B cell (primary cell): ENCODE results near the gene MDFI. TPM values are rescaled to one million over a fixed set of nuclear protein-coding genes. Genes with fewer than 3 reads are reported as not detected.
A peak's percentile ranks its signal among the peaks of the same experiment; 100 is the strongest.

ENCODE experiments used
- ATAC-seq: fragments of 200-7000 bp; cut with Tn5 transposase; one replicate; pipeline ENCODE4 v1.10.0; 2021; ENCODE audit warnings: low read depth, mild to moderate bottlenecking, moderate number of reproducible peaks, moderate library complexity
- CTCF ChIA-PET: fragments of 350-600 bp; sonication (Branson Sonifier 250); formaldehyde crosslinking; loops from one replicate; lab custom pipeline; 2021; ENCODE audit warnings: antibody characterized with exemption, inconsistent platforms; lab: Charles Lee
- POLR2A ChIA-PET: fragments of 350-600 bp; sonication (Branson Sonifier 250); formaldehyde crosslinking; loops from one replicate; lab custom pipeline; 2021; ENCODE audit warnings: antibody characterized with exemption; lab: Charles Lee
- DNase-seq: peaks from one replicate; pipeline ENCODE4 v3.0.0; 2013
- H2AFZ ChIP-seq: 2 replicates; pipeline ENCODE4 v1.6.1; 2012; ENCODE audit warnings: mild to moderate bottlenecking, low read depth, low read length; ENCODE audit not compliant: insufficient read depth, poor library complexity, severe bottlenecking
- H3K27ac ChIP-seq, 2 donors: 1 replicate in 1 of 2; 2 replicates in 1 of 2; pipeline ENCODE4 v1.5.1; 2012 to 2013; ENCODE audit warnings: low read length in 2 of 2, mild to moderate bottlenecking in 2 of 2, moderate library complexity in 1 of 2
- H3K27me3 ChIP-seq, 4 experiments: fragments of 200-600 bp in 1 of 4; sonication (generic) in 1 of 4; replicated peaks in 1 of 4; 1 replicate in 2 of 4; 2 replicates in 2 of 4; pipeline versions ENCODE4 v1.6.1 to v1.7.0; 2013 to 2016; ENCODE audit warnings: low read length in 3 of 4, mild to moderate bottlenecking in 2 of 4, mixed read lengths in 1 of 4, moderate library complexity in 1 of 4; ENCODE audit not compliant: insufficient read depth in 4 of 4, control insufficient read depth in 3 of 4; ENCODE audit errors: control extremely low read depth in 1 of 4
- H3K36me3 ChIP-seq, 2 experiments: replicated peaks in 1 of 2; 1 replicate in 1 of 2; 2 replicates in 1 of 2; pipeline versions ENCODE4 v1.6.1 to v1.7.1; 2013; ENCODE audit warnings: low read length in 1 of 2; ENCODE audit not compliant: insufficient read depth in 2 of 2, control insufficient read depth in 1 of 2; ENCODE audit errors: control extremely low read depth in 1 of 2, extremely low read depth in 1 of 2
- H3K4me1 ChIP-seq, 2 donors: fragments of 200-600 bp in 1 of 2; sonication (generic) in 1 of 2; 1 replicate in 1 of 2; 2 replicates in 1 of 2; pipeline versions ENCODE4 v1.5.1 to v1.6.1; 2013 to 2017; ENCODE audit warnings: low read length in 2 of 2; ENCODE audit not compliant: control insufficient read depth in 2 of 2, insufficient read depth in 2 of 2
- H3K4me2 ChIP-seq: replicated peaks from 2 replicates; pipeline ENCODE3; 2012; ENCODE audit warnings: mild to moderate bottlenecking, low read depth, low read length; ENCODE audit not compliant: poor library complexity, severe bottlenecking
- H3K4me3 ChIP-seq, 5 experiments: fragments of 200-600 bp in 1 of 5; sonication (generic) in 1 of 5; 1 replicate in 3 of 5; 2 replicates in 2 of 5; pipeline versions ENCODE4 v1.5.1 to v1.7.0; 2011 to 2016; ENCODE audit warnings: low read length in 4 of 5, mild to moderate bottlenecking in 4 of 5, low read depth in 2 of 5, control low read depth in 1 of 5, moderate library complexity in 1 of 5; ENCODE audit not compliant: insufficient read depth in 1 of 5; ENCODE audit errors: control extremely low read depth in 1 of 5, extremely low read depth in 1 of 5
- H3K79me2 ChIP-seq: fragments of 200-600 bp; sonication (generic); one replicate; pipeline ENCODE4 v1.6.0; 2016; ENCODE audit warnings: low read length; ENCODE audit not compliant: control insufficient read depth, insufficient read depth
- H3K9ac ChIP-seq: fragments of 200-600 bp; sonication (generic); 2 replicates; pipeline ENCODE4 v1.6.1; 2017; ENCODE audit warnings: mild to moderate bottlenecking, low read length, moderate library complexity
- H3K9me3 ChIP-seq, 3 donors: one replicate each; pipeline versions ENCODE4 v1.6.1 to v1.7.1; 2013; ENCODE audit warnings: low read length in 2 of 3; ENCODE audit not compliant: control insufficient read depth in 2 of 3, insufficient read depth in 1 of 3; ENCODE audit errors: control extremely low read depth in 1 of 3
- H4K20me1 ChIP-seq: 2 replicates; pipeline ENCODE4 v1.6.0; 2012; ENCODE audit warnings: mild to moderate bottlenecking, low read length; ENCODE audit not compliant: insufficient read depth, control insufficient read depth, poor library complexity, severe bottlenecking
- H3K27ac Mint-ChIP-seq: one replicate; pipeline ENCODE4 v1.8.0; 2021; ENCODE audit warnings: mixed read lengths
- H3K27me3 Mint-ChIP-seq: one replicate; pipeline ENCODE4 v1.8.0; 2021; ENCODE audit warnings: mixed read lengths
- H3K4me1 Mint-ChIP-seq: one replicate; pipeline ENCODE4 v1.8.0; 2021; ENCODE audit warnings: mixed read lengths
- H3K4me3 Mint-ChIP-seq: one replicate; pipeline ENCODE4 v1.8.0; 2021; ENCODE audit warnings: mixed read lengths
- H3K9me3 Mint-ChIP-seq: one replicate; pipeline ENCODE4 v1.8.0; 2022; ENCODE audit warnings: mixed read lengths; ENCODE audit not compliant: insufficient read depth
- CTCF ChIP-seq: fragments of 200-600 bp; IDR thresholded peaks from one replicate; pipeline ENCODE4 v1.8.0; 2022; ENCODE audit warnings: antibody characterized with exemption, mild to moderate bottlenecking
- EZH2 ChIP-seq: IDR thresholded peaks from 2 replicates; pipeline ENCODE4 v1.6.1; 2012; ENCODE audit warnings: borderline replicate concordance, low read depth, mild to moderate bottlenecking, moderate library complexity, low read length; ENCODE audit not compliant: insufficient read depth, poor library complexity, severe bottlenecking
- WGBS: methylation state at CpG from one replicate; pipeline ENCODE4 v1.1.5; 2013; ENCODE audit warnings: missing lambda C conversion rate; ENCODE audit not compliant: insufficient coverage; 5-methylcytosine and 5-hydroxymethylcytosine counted together
- intact Hi-C: fragments of 100-400 bp; cut with micrococcal nuclease; formaldehyde crosslinking; loops from one replicate; pipeline ENCODE4 v1.10.0; 2022
- polyA plus RNA-seq: library from polyadenylated mRNA; depleted of rRNA; stranded (reverse); fragments of >200 nt; gene quantifications from 2 replicates; pipeline ENCODE4 v1.2.3, GENCODE V29; 2012
- total RNA-seq, 2 donors: library from RNA; stranded (reverse); fragments of 120-200 nt in 1 of 2; gene quantifications; 1 replicate in 1 of 2; 2 replicates in 1 of 2; pipeline versions ENCODE4 v1.2.3 to v1.2.4, GENCODE V29; 2013 to 2022

Gene MDFI
- total and polyA plus RNA-seq, 2 donors (not counting 1 experiment from before 2014, with no cell fraction given), result not detected

GRCh38 chr6:41694815-41695526 lies 56.7 kb downstream of the MDFI start:
- peak overlapping the region; percentile 11 for H3K9ac ChIP-seq
- H3K9me3 ChIP-seq, result no peaks in the 10 kb centered on the region
- TF ChIP-seq EZH2 (no peak), CTCF (no peak)
- no peak overlapping the region for H2AFZ ChIP-seq
- ChIA-PET POLR2A (interaction anchor here (0.6 to 2.3 kb wide), 2 partner anchors 40 to 535 kb away, joined by 5 read pairs; no protein-coding TSS in a partner anchor), CTCF (interaction anchor here (0.7 to 6.3 kb wide), 7 partner anchors 10 to 270 kb away, joined by 3 to 51 read pairs (median 4); no protein-coding TSS in a partner anchor)
- peaks cover 93% of the 10 kb centered on the region for H4K20me1 ChIP-seq
- peaks cover 32 to 55% of the 10 kb centered on the region in 2 donors for H3K4me1 ChIP-seq
- intact Hi-C loops, result loop anchor here (5.0 kb wide), 1 partner anchor 37 kb away; no protein-coding TSS in a partner anchor
- WGBS, result 88% methylated on average over 2 of the region's 6 CpGs
- DNase-seq (no peak), ATAC-seq (no peak)
- H3K4me2 ChIP-seq, result peak overlapping the region; percentile 35
- H3K4me3 Mint-ChIP-seq, result no peak overlapping the region
- H3K9me3 Mint-ChIP-seq, result no peaks in the 10 kb centered on the region
- H3K27ac Mint-ChIP-seq, result peak overlapping the region; percentile 89
- peak overlapping the region in 1 of 2 donors; percentile 75 for H3K27ac ChIP-seq
- peaks cover 0 to 64% of the 10 kb centered on the region in 2 experiments for H3K36me3 ChIP-seq
- H3K4me1 Mint-ChIP-seq, result peaks cover 60% of the 10 kb centered on the region
- H3K79me2 ChIP-seq, result peaks cover 92% of the 10 kb centered on the region
- H3K27me3 ChIP-seq, result no peaks in the 10 kb centered on the region
- H3K27me3 Mint-ChIP-seq, result no peaks in the 10 kb centered on the region
- no peak overlapping the region for H3K4me3 ChIP-seq

GRCh38 chr6:41695825-41696224 lies 57.6 kb downstream of the MDFI start:
- intact Hi-C loops, result loop anchor here (5.0 kb wide), 1 partner anchor 36 kb away; no protein-coding TSS in a partner anchor

More at GRCh38 chr6:41695825-41696224, 57.6 kb downstream of the MDFI start:
- Histone ChIP-seq H4K20me1 (peaks cover 95% of the 10 kb centered on the region), H3K36me3 (peaks cover 0 to 59% of the 10 kb centered on the region in 2 experiments), H3K27me3 (no peaks in the 10 kb centered on the region), H3K4me1 (peaks cover 37 to 61% of the 10 kb centered on the region in 2 donors), H3K27ac (peak overlapping the region in 1 of 2 donors; percentile 75), H3K4me2 (no peak overlapping the region), H3K79me2 (peaks cover 94% of the 10 kb centered on the region), H3K4me3 (no peak overlapping the region), H2AFZ (no peak overlapping the region), H3K9ac (no peak overlapping the region), H3K9me3 (peaks cover 0 to 4% (median 0%) of the 10 kb centered on the region in 3 donors)
- WGBS, result 94% methylated on average over 6 of the region's 6 CpGs
- ATAC-seq (no peak), DNase-seq (no peak)
- H3K4me3 Mint-ChIP-seq, result no peak overlapping the region
- H3K27ac Mint-ChIP-seq, result peak overlapping the region; percentile 67
- CTCF ChIA-PET, result interaction anchor here (1.4 to 6.3 kb wide), 3 partner anchors 9 to 271 kb away, joined by 4 to 51 read pairs (median 32); no protein-coding TSS in a partner anchor
- H3K27me3 Mint-ChIP-seq, result no peaks in the 10 kb centered on the region
- POLR2A ChIA-PET, result interaction anchor here (1.3 to 2.3 kb wide), 2 partner anchors 20 to 39 kb away, joined by 3 to 5 read pairs; no protein-coding TSS in a partner anchor
- no peaks in the 10 kb centered on the region for H3K9me3 Mint-ChIP-seq
- TF ChIP-seq EZH2 (no peak), CTCF (no peak)
- H3K4me1 Mint-ChIP-seq, result peaks cover 66% of the 10 kb centered on the region
